IMR-90 (cell line): Measurements from ENCODE around the gene PANK4. TPM values are rescaled to one million over a fixed set of nuclear protein-coding genes. Genes with fewer than 3 reads are reported as not detected.

ENCODE experiments used
- ATAC-seq: fragments of 200-7000 bp; cut with Tn5 transposase; 2 replicates; pipeline ENCODE4 v1.9.1; 2020; ENCODE audit warnings: low read depth, mild to moderate bottlenecking, moderate library complexity
- BruUV-seq: library from RNA; stranded (reverse); fragments of 400-500 nt; replicated peaks from 2 replicates; lab custom pipeline; 2021; lab: Mats Ljungman, UMichigan
- CTCF ChIA-PET: fragments of 300-600 bp; formaldehyde crosslinking; extraction: SDS; loops from one replicate; lab custom pipeline; 2021; ENCODE audit warnings: antibody characterized with exemption; lab: Yijun Ruan, JAX
- POLR2A ChIA-PET: fragments of 300-600 bp; sonication (Branson Sonifier 250); formaldehyde crosslinking; loops from one replicate; lab custom pipeline; 2022; ENCODE audit warnings: antibody characterized with exemption; ENCODE audit not compliant: unreplicated experiment; lab: Charles Lee
- DNase-seq: peaks from one replicate; pipeline ENCODE4 v3.0.0; 2013
- H2AFZ ChIP-seq: replicated peaks from 2 replicates; pipeline ENCODE3; 2013; ENCODE audit warnings: low read length, mild to moderate bottlenecking; ENCODE audit not compliant: poor library complexity
- H2AK5ac ChIP-seq: 2 replicates; pipeline ENCODE4 v1.6.1; 2013; ENCODE audit warnings: low read depth, low read length, inconsistent platforms
- H2AK9ac ChIP-seq: replicated peaks from 2 replicates; pipeline ENCODE3; 2013; ENCODE audit warnings: mild to moderate bottlenecking, low read depth, low read length, moderate library complexity; ENCODE audit not compliant: poor library complexity
- H2BK120ac ChIP-seq: 2 replicates; pipeline ENCODE4 v1.6.1; 2013; ENCODE audit warnings: low read depth, low read length, inconsistent platforms
- H2BK15ac ChIP-seq: 3 replicates; pipeline ENCODE4 v1.6.1; 2013; ENCODE audit warnings: low read depth, low read length, inconsistent platforms
- H2BK20ac ChIP-seq: 2 replicates; pipeline ENCODE4 v1.6.1; 2013; ENCODE audit warnings: low read depth, mild to moderate bottlenecking, inconsistent platforms, low read length, moderate library complexity
- H2BK5ac ChIP-seq: 2 replicates; pipeline ENCODE4 v1.6.1; 2013; ENCODE audit warnings: mild to moderate bottlenecking, low read depth, low read length, inconsistent platforms; ENCODE audit not compliant: poor library complexity, severe bottlenecking
- H3K14ac ChIP-seq: replicated peaks from 2 replicates; pipeline ENCODE4 v1.6.1; 2013; ENCODE audit warnings: low read depth, low read length, inconsistent platforms
- H3K18ac ChIP-seq: 2 replicates; pipeline ENCODE4 v1.6.1; 2013; ENCODE audit warnings: low read depth, low read length, control low read depth
- H3K23ac ChIP-seq: 2 replicates; pipeline ENCODE4 v1.6.1; 2013; ENCODE audit warnings: low read depth, low read length, inconsistent platforms
- H3K27ac ChIP-seq: 2 replicates; pipeline ENCODE4 v1.5.1; 2013; ENCODE audit warnings: mild to moderate bottlenecking, control low read depth, low read length; ENCODE audit not compliant: insufficient read depth
- H3K27me3 ChIP-seq: 2 replicates; pipeline ENCODE4 v1.6.1; 2013; ENCODE audit warnings: low read length; ENCODE audit not compliant: control insufficient read depth, insufficient read depth
- H3K36me3 ChIP-seq: 2 replicates; pipeline ENCODE4 v1.6.1; 2013; ENCODE audit warnings: low read length, mixed read lengths; ENCODE audit not compliant: control insufficient read depth, insufficient read depth
- H3K4ac ChIP-seq: 2 replicates; pipeline ENCODE4 v1.6.1; 2013; ENCODE audit warnings: low read depth, low read length, inconsistent platforms
- H3K4me1 ChIP-seq: 2 replicates; pipeline ENCODE4 v1.6.1; 2013; ENCODE audit warnings: low read length, mixed read lengths; ENCODE audit not compliant: control insufficient read depth, insufficient read depth
- H3K4me2 ChIP-seq: 2 replicates; pipeline ENCODE4 v1.6.1; 2013; ENCODE audit warnings: low read depth, mild to moderate bottlenecking, control low read depth, low read length, moderate library complexity
- H3K4me3 ChIP-seq: 2 replicates; pipeline ENCODE4 v1.5.1; 2013; ENCODE audit warnings: low read depth, mild to moderate bottlenecking, control low read depth, low read length, moderate library complexity; ENCODE audit not compliant: insufficient read depth
- H3K56ac ChIP-seq: 2 replicates; pipeline ENCODE4 v1.6.1; 2013; ENCODE audit warnings: low read length, inconsistent platforms; ENCODE audit not compliant: insufficient read depth; ENCODE audit errors: extremely low read depth
- H3K79me1 ChIP-seq, 2 experiments: 2 replicates each; pipeline ENCODE4 v1.6.1; 2013; ENCODE audit warnings: low read length in 2 of 2, inconsistent platforms in 1 of 2, low read depth in 1 of 2
- H3K9ac ChIP-seq: 2 replicates; pipeline ENCODE4 v1.6.1; 2013; ENCODE audit warnings: low read depth, low read length, control low read depth
- H3K9me1 ChIP-seq: 2 replicates; pipeline ENCODE4 v1.6.1; 2013; ENCODE audit warnings: low read length, inconsistent platforms; ENCODE audit not compliant: insufficient read depth
- H3K9me3 ChIP-seq: 2 replicates; pipeline ENCODE4 v1.6.1; 2013; ENCODE audit warnings: low read length; ENCODE audit not compliant: control insufficient read depth, insufficient read depth
- H4K20me1 ChIP-seq: 2 replicates; pipeline ENCODE4 v1.6.1; 2013; ENCODE audit warnings: low read length, inconsistent platforms; ENCODE audit not compliant: insufficient read depth
- H4K5ac ChIP-seq: 2 replicates; pipeline ENCODE4 v1.6.1; 2013; ENCODE audit warnings: mild to moderate bottlenecking, low read depth, low read length, control low read depth
- H4K8ac ChIP-seq, 2 experiments: 2 replicates each; pipeline ENCODE4 v1.6.1; 2013; ENCODE audit warnings: low read depth in 2 of 2, low read length in 2 of 2, control low read depth in 1 of 2, inconsistent platforms in 1 of 2
- H4K91ac ChIP-seq: 2 replicates; pipeline ENCODE4 v1.6.1; 2013; ENCODE audit warnings: low read depth, low read length, inconsistent platforms; ENCODE audit not compliant: insufficient read depth
- BHLHE40 ChIP-seq: fragments of 150-350 bp; IDR thresholded peaks from 2 replicates; pipeline ENCODE4 v1.6.1; 2016; ENCODE audit warnings: mild to moderate bottlenecking, low read depth, low read length
- CEBPB ChIP-seq: IDR thresholded peaks from 2 replicates; pipeline ENCODE4 v1.6.1; 2012; ENCODE audit warnings: low read depth, low read length, improper control_type of control experiment
- CHD1 ChIP-seq: IDR thresholded peaks from 2 replicates; pipeline ENCODE4 v1.6.1; 2012; ENCODE audit warnings: low read depth, low read length, improper control_type of control experiment
- CTCF ChIP-seq: conservative IDR thresholded peaks from 2 replicates; pipeline ENCODE4 v1.5.1; 2012; ENCODE audit warnings: mild to moderate bottlenecking, low read depth, low read length, improper control_type of control experiment
- ELK1 ChIP-seq: fragments of 150-350 bp; IDR thresholded peaks from 2 replicates; pipeline ENCODE4 v1.6.1; 2016; ENCODE audit warnings: low read depth, mild to moderate bottlenecking, low read length, moderate library complexity, borderline replicate concordance
- FOS ChIP-seq: fragments of 150-350 bp; IDR thresholded peaks from 2 replicates; pipeline ENCODE4 v1.6.1; 2016; ENCODE audit warnings: low read depth, low read length
- MAFK ChIP-seq: IDR thresholded peaks from 2 replicates; pipeline ENCODE4 v1.6.1; 2012; ENCODE audit warnings: low read depth, low read length, improper control_type of control experiment
- MAZ ChIP-seq: IDR thresholded peaks from 2 replicates; pipeline ENCODE4 v1.6.1; 2012; ENCODE audit warnings: low read depth, mild to moderate bottlenecking, low read length, improper control_type of control experiment, moderate library complexity, borderline replicate concordance
- MXI1 ChIP-seq: IDR thresholded peaks from 2 replicates; pipeline ENCODE4 v1.6.1; 2012; ENCODE audit warnings: low read depth, mild to moderate bottlenecking, low read length, moderate library complexity, borderline replicate concordance
- NFE2L2 ChIP-seq: fragments of 150-350 bp; IDR thresholded peaks from 2 replicates; pipeline ENCODE4 v1.6.1; 2016; ENCODE audit warnings: low read depth, mild to moderate bottlenecking, low read length
- POLR2A ChIP-seq: IDR thresholded peaks from 2 replicates; pipeline ENCODE4 v1.6.1; 2012; ENCODE audit warnings: mild to moderate bottlenecking, low read depth, low read length
- RAD21 ChIP-seq: IDR thresholded peaks from 2 replicates; pipeline ENCODE4 v1.6.1; 2012; ENCODE audit warnings: low read length, improper control_type of control experiment
- RCOR1 ChIP-seq: IDR thresholded peaks from 2 replicates; pipeline ENCODE4 v1.6.1; 2012; ENCODE audit warnings: mild to moderate bottlenecking, low read length, improper control_type of control experiment; ENCODE audit not compliant: insufficient replicate concordance
- RFX5 ChIP-seq: IDR thresholded peaks from 2 replicates; pipeline ENCODE4 v1.8.0; 2012; ENCODE audit warnings: low read depth, mild to moderate bottlenecking, low read length, moderate library complexity
- SMC3 ChIP-seq: fragments of 150-350 bp; IDR thresholded peaks from 2 replicates; pipeline ENCODE4 v1.6.1; 2016; ENCODE audit warnings: low read depth, mild to moderate bottlenecking, antibody characterized with exemption, low read length, moderate library complexity
- USF2 ChIP-seq: fragments of 150-350 bp; IDR thresholded peaks from 2 replicates; pipeline ENCODE4 v1.6.1; 2017; ENCODE audit warnings: mild to moderate bottlenecking, antibody characterized with exemption, low read length, low read depth
- WGBS, 2 experiments: methylation state at CpG; one replicate each; pipeline versions ENCODE4 v1.1.5 to v1.1.7; 2013; ENCODE audit warnings: missing lambda C conversion rate in 2 of 2; ENCODE audit not compliant: insufficient read length in 1 of 2; ENCODE audit errors: extremely low coverage in 2 of 2; 5-methylcytosine and 5-hydroxymethylcytosine counted together
- dilution Hi-C: fragments of 300-500 bp; cut with HindIII; formaldehyde crosslinking; loops from one replicate; pipeline ENCODE4 v1.14.3; 2018; ENCODE audit warnings: low sequenced_read_pairs; ENCODE audit not compliant: unreplicated experiment
- in situ Hi-C: fragments of 300-500 bp; cut with MboI; formaldehyde crosslinking; loops from 3 replicates; pipeline ENCODE4 v1.14.3; 2019; ENCODE audit warnings: low sequenced_read_pairs, inconsistent platforms, mixed read lengths
- intact Hi-C: fragments of 100-400 bp; cut with micrococcal nuclease; formaldehyde crosslinking; loops from 2 replicates; pipeline ENCODE4 v1.10.0; 2022
- polyA plus RNA-seq, 3 experiments: library from polyadenylated mRNA; depleted of rRNA; stranded (reverse); fragments of >200 nt; gene quantifications; 2 replicates each; pipeline ENCODE4 v1.2.3, GENCODE V29; 2012; ENCODE audit warnings: low replicate concordance in 1 of 3
- total RNA-seq: library from RNA; depleted of rRNA; stranded (reverse); fragments of >200 nt; gene quantifications from 2 replicates; pipeline ENCODE4 v1.2.3, GENCODE V29; 2012

Gene PANK4
- total and polyA plus RNA-seq, 2 of the 4 experiments (the other 2 are of a cell fraction), result 14.0 to 18.5 TPM

GRCh38 chr1:2515763-2516080 is 10.7 kb downstream of the PANK4 start:
- no peaks in the 10 kb centered on the region for H3K9me3 ChIP-seq
- H3K4me3 ChIP-seq, result no peak overlapping the region
- in situ Hi-C loops, result no loop called here
- intact Hi-C loops, result no loop called here
- no peak overlapping the region for H3K27ac ChIP-seq
- peaks cover 88% of the 10 kb centered on the region for H3K36me3 ChIP-seq
- peaks cover 3% of the 10 kb centered on the region for H4K20me1 ChIP-seq
- no peak overlapping the region for H2AK5ac ChIP-seq
- H3K9me1 ChIP-seq, result no peaks in the 10 kb centered on the region
- dilution Hi-C loops, result no loop called here
- H4K8ac ChIP-seq, result no peak overlapping the region
- H4K5ac ChIP-seq, result no peak overlapping the region
- H2BK120ac ChIP-seq, result no peak overlapping the region
- 93% methylated on average over 6 of the region's 11 CpGs; no CpG with 5 or more reads in 1 of the 2 experiments for WGBS, 2 experiments
- no peak overlapping the region for H3K9ac ChIP-seq
- H2BK15ac ChIP-seq, result no peak overlapping the region
- ChIA-PET CTCF (no interaction called here), POLR2A (no interaction called here)
- H2BK20ac ChIP-seq, result no peak overlapping the region
- no peaks in the 10 kb centered on the region for H3K27me3 ChIP-seq
- no TSS peak for BruUV-seq
- no peak for TF ChIP-seq POLR2A
- no peak for TF ChIP-seq ELK1
- TF ChIP-seq CHD1, result no peak
- no peak for TF ChIP-seq MAFK
- no peak for TF ChIP-seq BHLHE40
- TF ChIP-seq MAZ, result no peak
- no peak for TF ChIP-seq CEBPB
- no peak for TF ChIP-seq SMC3
- no peak for TF ChIP-seq MXI1
- TF ChIP-seq RFX5, result no peak
- TF ChIP-seq RCOR1, result no peak
- TF ChIP-seq FOS, result no peak
- TF ChIP-seq RAD21, result no peak
- no peak for TF ChIP-seq CTCF
- TF ChIP-seq USF2, result no peak
- TF ChIP-seq NFE2L2, result no peak
- no peak overlapping the region for H2AK9ac ChIP-seq
- H2AFZ ChIP-seq, result no peak overlapping the region
- H3K4me2 ChIP-seq, result no peak overlapping the region
- peaks cover 0 to 16% of the 10 kb centered on the region in 2 experiments; a peak in 2 of 4 replicates for H3K79me1 ChIP-seq
- H3K4ac ChIP-seq, result no peak overlapping the region
- no peak overlapping the region for H3K56ac ChIP-seq
- DNase-seq (no peak), ATAC-seq (no peak)
- H3K4me1 ChIP-seq, result no peaks in the 10 kb centered on the region
- H3K14ac ChIP-seq, result no peak overlapping the region
- no peak overlapping the region for H2BK5ac ChIP-seq
- H3K23ac ChIP-seq, result no peak overlapping the region
- H4K91ac ChIP-seq, result no peak overlapping the region
- H3K18ac ChIP-seq, result no peak overlapping the region
